HL-60 (cell line): ENCODE results near the gene LCK.
A peak's percentile ranks its signal among the peaks of the same experiment; 100 is the strongest.

Source experiments
- DNase-seq, 2 experiments: peaks; one replicate each; pipeline ENCODE4 v3.0.0-alpha.2; 2010 to 2020; ENCODE audit warnings: low read depth in 1 of 2, low spot score in 1 of 2
- H3K27ac ChIP-seq: fragments of 250-450 bp; sonication (Bioruptor Pico); replicated peaks from 2 replicates; pipeline ENCODE4 v1.5.1; 2020; ENCODE audit warnings: mild to moderate bottlenecking, moderate library complexity
- H3K27me3 ChIP-seq: fragments of 250-450 bp; sonication (Bioruptor Pico); 2 replicates; pipeline ENCODE4 v1.5.1; 2021; ENCODE audit warnings: mild to moderate bottlenecking, moderate library complexity; ENCODE audit not compliant: insufficient read depth, poor library complexity, severe bottlenecking
- H3K4me3 ChIP-seq: replicated peaks from 2 replicates; pipeline ENCODE4 v1.5.1; 2011; ENCODE audit warnings: mild to moderate bottlenecking, control low read depth, low read length; ENCODE audit not compliant: insufficient read depth
- CTCF ChIP-seq: IDR thresholded peaks from one replicate; pipeline ENCODE4 v1.5.1; 2011; ENCODE audit warnings: low read length, control low read depth, inconsistent platforms; ENCODE audit not compliant: insufficient read depth
- GABPA ChIP-seq: IDR thresholded peaks from 2 replicates; pipeline ENCODE4 v1.6.1; 2012; ENCODE audit warnings: low read depth
- POLR2AphosphoS5 ChIP-seq: IDR thresholded peaks from 2 replicates; pipeline ENCODE4 v1.6.1; 2012; ENCODE audit warnings: low read depth
- REST ChIP-seq: IDR thresholded peaks from 2 replicates; pipeline ENCODE4 v1.6.1; 2012; ENCODE audit warnings: low read depth; ENCODE audit not compliant: insufficient replicate concordance
- SPI1 ChIP-seq: IDR thresholded peaks from 2 replicates; pipeline ENCODE4 v1.6.1; 2012; ENCODE audit warnings: low read depth, mild to moderate bottlenecking, borderline replicate concordance
- long read RNA-seq: library from polyadenylated mRNA; unstranded; transcript quantifications from one replicate; pipeline ENCODE4 v2.0.0, GENCODE V29; 2020

LCK gene
- long read RNA-seq, result 0 reads

DNA sequence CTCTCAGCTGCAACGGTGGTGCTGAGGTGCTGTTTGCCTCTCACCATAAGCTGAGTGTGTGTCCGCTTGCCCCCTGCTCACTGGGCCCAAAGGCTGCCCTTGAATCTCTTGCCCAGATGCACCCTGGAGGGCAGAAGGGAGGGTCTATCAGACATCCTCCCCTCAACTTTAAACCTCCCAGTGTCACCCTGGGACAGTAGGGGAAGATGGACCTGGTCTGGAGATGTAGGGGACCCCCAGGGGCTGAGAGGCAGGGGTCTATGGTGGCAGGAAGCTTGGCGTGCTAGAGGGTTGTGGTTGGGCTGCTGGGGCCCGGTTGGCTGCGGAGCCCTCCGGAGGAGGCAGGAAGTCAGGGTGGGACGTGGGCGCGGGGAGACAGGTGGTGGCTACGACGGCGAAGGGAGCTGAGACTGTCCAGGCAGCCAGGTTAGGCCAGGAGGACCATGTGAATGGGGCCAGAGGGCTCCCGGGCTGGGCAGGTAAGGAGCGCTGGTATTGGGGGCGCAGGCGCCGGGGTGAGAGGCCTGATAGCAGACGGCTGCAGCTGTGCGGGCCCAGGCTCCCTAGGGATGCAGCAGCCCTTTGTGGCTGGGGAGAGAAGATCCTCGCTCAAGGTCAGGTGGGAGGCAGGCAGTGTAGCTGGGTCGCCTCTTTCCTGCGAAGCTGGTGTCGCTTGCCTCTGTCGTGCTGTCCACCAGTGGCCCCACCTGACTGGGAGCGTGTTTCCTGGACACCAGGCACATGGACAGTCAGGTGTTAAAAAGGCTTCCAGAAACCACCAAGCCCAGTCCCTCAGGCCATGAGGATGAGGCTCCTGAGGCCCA is at the start of gene LCK:
Gene LCK (plus strand): TSS at position 373 of the 824 bp plus-strand sequence. CDS start 23,065 bp downstream, outside the sequence.
- H3K27me3 ChIP-seq, result no peaks in the 10 kb centered on the region
- no peak for DNase-seq
- H3K4me3 ChIP-seq, result no peak within 1 kb of the TSS
- TF ChIP-seq GABPA (no peak), CTCF (no peak), SPI1 (no peak), REST (no peak), POLR2AphosphoS5 (no peak)
- peak within 1 kb of the TSS; percentile 38 for H3K27ac ChIP-seq

DNA sequence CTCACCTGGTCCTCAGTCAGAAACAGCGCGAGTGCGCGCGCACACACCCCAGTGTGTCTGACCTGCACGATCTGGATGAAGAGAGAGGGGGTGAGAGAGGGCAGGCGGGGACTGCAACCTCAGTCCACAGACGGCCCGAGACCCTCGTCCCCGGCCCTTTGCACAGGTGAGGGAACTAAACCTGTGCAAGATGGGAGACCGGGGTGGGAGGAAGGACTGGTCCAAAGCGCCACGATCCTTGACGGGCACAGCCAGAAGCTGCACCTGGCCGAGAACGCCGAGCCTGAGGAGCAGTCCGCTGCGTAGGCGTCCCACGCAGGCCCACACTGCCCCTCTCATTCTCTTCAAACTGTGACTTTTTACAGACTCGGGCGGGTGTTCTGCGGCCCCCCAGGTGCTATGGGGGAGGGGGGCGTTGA is 46.1 kb upstream of the LCK start:
- Histone ChIP-seq H3K4me3 (peak overlapping the region; percentile 75), H3K27me3 (no peaks in the 10 kb centered on the region), H3K27ac (peak overlapping the region; percentile 70)
- TF ChIP-seq SPI1 (no peak), POLR2AphosphoS5 (no peak), CTCF (no peak), REST (no peak), GABPA (no peak)
- DNase-seq, result no peak

DNA sequence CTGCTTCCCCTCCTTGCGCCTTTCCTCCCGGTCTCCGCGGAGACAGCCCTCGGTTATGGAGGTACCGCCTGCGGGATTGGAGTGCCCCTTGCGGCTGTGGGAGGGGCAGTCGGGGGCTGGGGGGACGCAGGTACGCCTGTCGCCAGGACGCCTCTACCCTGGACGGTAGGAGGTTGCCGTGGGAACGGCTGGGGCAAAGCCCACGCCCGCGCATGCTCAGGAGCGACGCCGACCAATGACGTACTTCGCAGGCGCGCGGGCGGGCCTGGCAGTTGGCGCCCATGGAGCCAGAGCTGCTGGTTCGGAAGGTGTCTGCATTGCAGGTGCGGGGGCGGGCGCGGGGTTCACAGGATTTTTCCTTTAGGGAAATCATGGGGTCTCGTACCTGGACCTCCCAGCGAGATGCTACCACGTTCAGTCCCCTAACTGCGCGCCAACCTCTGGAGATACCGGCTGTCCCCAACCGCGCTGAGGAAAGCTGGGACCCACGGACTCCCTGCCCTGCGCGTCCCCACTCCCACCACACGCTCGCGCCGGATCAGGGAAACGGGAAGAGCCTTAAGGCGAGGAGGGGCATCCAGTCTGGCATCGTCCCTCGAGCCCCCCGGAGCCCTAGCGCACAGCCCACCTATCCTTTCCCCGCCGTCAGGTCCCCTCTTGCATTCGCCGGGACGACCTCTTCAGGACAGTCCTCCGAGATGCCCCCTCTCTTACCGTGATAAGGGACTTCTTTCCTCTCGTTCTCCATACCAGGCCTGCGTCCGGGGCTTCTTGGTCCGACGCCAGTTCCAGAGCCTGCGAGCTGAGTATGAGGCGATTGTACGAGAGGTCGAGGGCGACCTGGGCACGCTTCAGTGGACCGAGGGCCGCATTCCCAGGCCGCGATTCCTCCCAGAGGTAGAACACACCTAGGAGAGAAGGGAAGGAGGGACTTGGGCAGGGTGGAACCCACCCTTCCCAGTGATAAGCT is 45.4 kb upstream of the LCK start, which contains the start of gene IQCC:
Gene IQCC (plus strand): TSS at position 271 of the 970 bp plus-strand sequence. CDS start 11 bp downstream, at position 282.
- TF ChIP-seq POLR2AphosphoS5, result peak; percentile 92
- TF ChIP-seq REST, result no peak
- TF ChIP-seq SPI1, result peak; percentile 4; the same call in 1 of the 2 replicates
- Histone ChIP-seq H3K27ac (peak within 1 kb of the TSS; percentile 70), H3K4me3 (peak within 1 kb of the TSS; percentile 75), H3K27me3 (no peaks in the 10 kb centered on the region)
- DNase-seq, result peak; percentile 78 to 82
